GM11168 (cell line): ENCODE measurements around the gene CYB561A3.

ENCODE experiments used
- in situ Hi-C: fragments of 300-500 bp; cut with MboI; formaldehyde crosslinking; loops from one replicate; pipeline ENCODE4 v1.12.0; 2022; ENCODE audit warnings: low sequenced_read_pairs; ENCODE audit not compliant: unreplicated experiment

CYB561A3 gene

GRCh38 chr11:61331651-61332050 is 30.0 kb downstream of the CYB561A3 start:
- in situ Hi-C loops, result no loop called here

- in situ Hi-C loops, result no loop called here
Measured at GRCh38 chr11:61329871-61330270, 31.8 kb downstream of the CYB561A3 start.

GRCh38 chr11:61328351-61328750 is 33.3 kb downstream of the CYB561A3 start:
- in situ Hi-C loops, result no loop called here

GRCh38 chr11:61327669-61328071 is 34.0 kb downstream of the CYB561A3 start:
- in situ Hi-C loops, result no loop called here

GRCh38 chr11:61325649-61326414 is 35.9 kb downstream of the CYB561A3 start:
- in situ Hi-C loops, result no loop called here

- in situ Hi-C loops, result no loop called here
Measured at GRCh38 chr11:61315260-61315659, 46.4 kb downstream of the CYB561A3 start.

GRCh38 chr11:61310749-61311148 is 50.9 kb downstream of the CYB561A3 start:
- in situ Hi-C loops, result no loop called here

- in situ Hi-C loops, result no loop called here
Measured at GRCh38 chr11:61309739-61310138, 51.9 kb downstream of the CYB561A3 start.

- in situ Hi-C loops, result no loop called here
Measured at GRCh38 chr11:61309141-61309540, 52.5 kb downstream of the CYB561A3 start.

GRCh38 chr11:61307354-61307753 is 54.3 kb downstream of the CYB561A3 start:
- in situ Hi-C loops, result no loop called here

- in situ Hi-C loops, result no loop called here
Measured at GRCh38 chr11:61306221-61306620, 55.5 kb downstream of the CYB561A3 start.

- in situ Hi-C loops, result no loop called here
Measured at GRCh38 chr11:61305417-61305816, 56.3 kb downstream of the CYB561A3 start.

- in situ Hi-C loops, result no loop called here
Measured at GRCh38 chr11:61303725-61304124, 58.0 kb downstream of the CYB561A3 start.

- in situ Hi-C loops, result no loop called here
Measured at GRCh38 chr11:61302550-61302949, 59.1 kb downstream of the CYB561A3 start.
